A172 (cell line): ENCODE results near the gene PPP3CA. TPM values are rescaled to one million over a fixed set of nuclear protein-coding genes. Genes with fewer than 3 reads are reported as not detected.

Experiments
- DNase-seq: peaks from one replicate; pipeline ENCODE4 v3.0.0-alpha.2; 2015; ENCODE audit warnings: low spot score
- total RNA-seq: library from RNA; depleted of rRNA; stranded (reverse); fragments of >200 nt; shearing (Covaris generic); gene quantifications from 2 replicates; pipeline ENCODE4 v1.2.3, GENCODE V29; 2014; rRNA removed

Gene PPP3CA
- 40.6 and 48.0 TPM in 2 replicates for total RNA-seq

- no peak for DNase-seq
Observed at GRCh38 chr4:101347267-101347556, at the start of gene PPP3CA. PPP3CA (minus strand) TSS chr4:101347526.

- peak; percentile 80 for DNase-seq
Observed at GRCh38 chr4:101393256-101393655, 45.9 kb upstream of the PPP3CA start.

- DNase-seq = no peak
Observed at GRCh38 chr4:101370663-101371210, 23.4 kb upstream of the PPP3CA start.

GRCh38 chr4:101367201-101367600, 19.9 kb upstream of the PPP3CA start:
- DNase-seq = peak; percentile 80

GRCh38 chr4:101366331-101366730, 19.0 kb upstream of the PPP3CA start:
- no peak for DNase-seq

- DNase-seq = peak; percentile 59
Observed at GRCh38 chr4:101357751-101358150, 10.4 kb upstream of the PPP3CA start.

GRCh38 chr4:101356928-101357327, 9.6 kb upstream of the PPP3CA start:
- DNase-seq = peak; percentile 95

- peak; percentile 83 for DNase-seq
Observed at GRCh38 chr4:101355767-101356702, 8.7 kb upstream of the PPP3CA start.

GRCh38 chr4:101355246-101355645, 7.9 kb upstream of the PPP3CA start:
- DNase-seq = no peak

GRCh38 chr4:101349801-101350064, 2.4 kb upstream of the PPP3CA start:
- no peak for DNase-seq

- peak; percentile 24 for DNase-seq
Observed at GRCh38 chr4:101348995-101349800, 1.9 kb upstream of the PPP3CA start.

GRCh38 chr4:101348367-101348827, 1.1 kb upstream of the PPP3CA start:
- peak; percentile 21 for DNase-seq

GRCh38 chr4:101347557-101348366, 436 bp upstream of the PPP3CA start:
- peak; percentile 87 for DNase-seq

GRCh38 chr4:101346351-101347266, 717 bp downstream of the PPP3CA start:
- DNase-seq = peak; percentile 22

GRCh38 chr4:101345596-101346350, 1.6 kb downstream of the PPP3CA start:
- DNase-seq = peak; percentile 45

GRCh38 chr4:101345271-101345595, 2.1 kb downstream of the PPP3CA start:
- no peak for DNase-seq

GRCh38 chr4:101339332-101339731, 8.0 kb downstream of the PPP3CA start:
- DNase-seq = no peak

- DNase-seq = peak; percentile 58
Observed at GRCh38 chr4:101337688-101338087, 9.6 kb downstream of the PPP3CA start.

GRCh38 chr4:101334963-101335572, 12.3 kb downstream of the PPP3CA start:
- DNase-seq = no peak

GRCh38 chr4:101332424-101332823, 14.9 kb downstream of the PPP3CA start:
- DNase-seq = no peak
